PFSK-1 (cell line): ENCODE measurements around the gene IMPG1.

ENCODE experiments used
- FOXP2 ChIP-seq: optimal IDR thresholded peaks from 2 replicates; pipeline ENCODE3; 2011; ENCODE audit warnings: borderline replicate concordance, control low read depth, inconsistent platforms; ENCODE audit not compliant: insufficient read depth; ENCODE audit errors: extremely low read length, extremely low read depth
- POLR2AphosphoS5 ChIP-seq: IDR thresholded peaks from 2 replicates; pipeline ENCODE4 v1.6.1; 2012; ENCODE audit warnings: low read depth, mild to moderate bottlenecking, control low read depth, low read length, moderate library complexity
- SIN3A ChIP-seq: IDR thresholded peaks from 2 replicates; pipeline ENCODE4 v1.6.1; 2012; ENCODE audit warnings: mild to moderate bottlenecking, low read length, moderate library complexity, borderline replicate concordance; ENCODE audit not compliant: insufficient read depth
- TAF1 ChIP-seq: IDR thresholded peaks from 2 replicates; pipeline ENCODE4 v1.6.1; 2012; ENCODE audit warnings: low read length, control low read depth, borderline replicate concordance; ENCODE audit not compliant: insufficient read depth
- TF ChIP-seq, protein P1 (sequence below), 2 experiments: IDR thresholded peaks; 2 replicates each; pipeline versions ENCODE4 v1.6.1 to v1.8.0; 2011 to 2012; ENCODE audit warnings: low read depth in 2 of 2, low read length in 2 of 2, control low read depth in 1 of 2, inconsistent platforms in 1 of 2, mild to moderate bottlenecking in 1 of 2, moderate library complexity in 1 of 2; ENCODE audit not compliant: insufficient read depth in 1 of 2

Gene IMPG1

DNA sequence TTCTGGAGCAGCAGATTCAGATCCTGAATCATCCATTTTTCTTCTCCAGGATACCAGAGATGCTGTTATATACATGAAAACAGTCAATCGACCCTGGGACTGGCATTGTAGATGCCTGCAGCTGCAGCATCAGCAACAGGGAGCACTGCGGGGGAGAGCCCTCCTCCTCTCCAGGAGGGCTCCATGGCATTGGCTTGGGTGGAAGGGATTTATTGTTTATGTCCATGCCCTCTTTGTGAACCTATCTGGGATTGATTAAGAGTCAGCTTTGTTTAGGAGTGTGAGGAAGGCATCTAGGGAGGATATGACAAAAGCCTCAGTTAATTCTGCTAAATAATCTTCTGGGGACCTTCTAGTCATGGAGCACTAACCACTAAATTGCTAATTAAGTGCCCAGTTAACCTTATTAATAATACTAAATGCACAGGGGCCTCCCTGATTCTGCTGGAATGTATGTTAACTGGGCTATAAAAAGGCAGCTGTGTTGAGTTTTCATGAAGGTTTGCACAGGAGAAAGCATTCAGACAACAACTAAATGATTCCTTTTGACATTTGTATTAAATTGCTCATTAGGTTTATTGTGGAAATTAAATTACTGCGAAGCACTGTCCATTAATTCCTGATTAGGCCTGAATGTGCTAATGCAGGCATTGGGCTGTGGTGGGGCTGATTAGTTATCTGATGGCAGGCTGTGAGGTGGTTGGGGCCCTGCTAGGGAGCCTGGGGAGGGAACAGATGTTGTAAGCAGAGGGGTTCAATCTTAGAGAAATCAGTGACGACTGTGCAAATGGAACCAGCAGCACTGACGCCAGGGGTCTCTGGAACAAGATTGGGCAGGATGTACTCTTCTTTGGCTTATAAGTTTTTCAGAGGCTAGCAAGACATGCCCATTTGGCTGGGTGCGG is 57.6 kb downstream of the IMPG1 start:
- TF ChIP-seq SIN3A (no peak), TAF1 (no peak), FOXP2 (no peak), POLR2AphosphoS5 (no peak)
- TF ChIP-seq, protein P1, sequence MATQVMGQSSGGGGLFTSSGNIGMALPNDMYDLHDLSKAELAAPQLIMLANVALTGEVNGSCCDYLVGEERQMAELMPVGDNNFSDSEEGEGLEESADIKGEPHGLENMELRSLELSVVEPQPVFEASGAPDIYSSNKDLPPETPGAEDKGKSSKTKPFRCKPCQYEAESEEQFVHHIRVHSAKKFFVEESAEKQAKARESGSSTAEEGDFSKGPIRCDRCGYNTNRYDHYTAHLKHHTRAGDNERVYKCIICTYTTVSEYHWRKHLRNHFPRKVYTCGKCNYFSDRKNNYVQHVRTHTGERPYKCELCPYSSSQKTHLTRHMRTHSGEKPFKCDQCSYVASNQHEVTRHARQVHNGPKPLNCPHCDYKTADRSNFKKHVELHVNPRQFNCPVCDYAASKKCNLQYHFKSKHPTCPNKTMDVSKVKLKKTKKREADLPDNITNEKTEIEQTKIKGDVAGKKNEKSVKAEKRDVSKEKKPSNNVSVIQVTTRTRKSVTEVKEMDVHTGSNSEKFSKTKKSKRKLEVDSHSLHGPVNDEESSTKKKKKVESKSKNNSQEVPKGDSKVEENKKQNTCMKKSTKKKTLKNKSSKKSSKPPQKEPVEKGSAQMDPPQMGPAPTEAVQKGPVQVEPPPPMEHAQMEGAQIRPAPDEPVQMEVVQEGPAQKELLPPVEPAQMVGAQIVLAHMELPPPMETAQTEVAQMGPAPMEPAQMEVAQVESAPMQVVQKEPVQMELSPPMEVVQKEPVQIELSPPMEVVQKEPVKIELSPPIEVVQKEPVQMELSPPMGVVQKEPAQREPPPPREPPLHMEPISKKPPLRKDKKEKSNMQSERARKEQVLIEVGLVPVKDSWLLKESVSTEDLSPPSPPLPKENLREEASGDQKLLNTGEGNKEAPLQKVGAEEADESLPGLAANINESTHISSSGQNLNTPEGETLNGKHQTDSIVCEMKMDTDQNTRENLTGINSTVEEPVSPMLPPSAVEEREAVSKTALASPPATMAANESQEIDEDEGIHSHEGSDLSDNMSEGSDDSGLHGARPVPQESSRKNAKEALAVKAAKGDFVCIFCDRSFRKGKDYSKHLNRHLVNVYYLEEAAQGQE (IDR thresholded peaks at IDR 0.05; ENCODE audit: insufficient read depth in 1 of 2, low read depth in 2 of 2, low read length in 2 of 2) = no peak

DNA sequence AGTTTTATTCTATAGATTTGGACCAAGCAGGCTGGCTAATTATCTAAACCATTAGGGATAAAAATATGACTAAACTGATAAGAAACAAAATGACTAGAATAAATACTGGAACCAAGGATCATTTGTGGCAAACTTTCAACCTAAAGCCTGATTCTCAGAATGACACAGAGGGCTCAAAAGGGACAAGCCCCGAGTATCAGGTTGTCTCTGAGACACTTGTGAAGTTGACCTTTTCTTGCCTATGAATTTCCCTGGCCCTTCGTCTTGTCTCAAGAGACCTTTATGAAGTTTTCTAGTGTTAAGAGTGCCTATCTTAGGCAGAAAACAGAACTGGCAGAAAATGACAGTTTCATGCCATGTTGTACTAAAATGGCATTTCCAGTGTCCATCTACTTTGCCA is 68.3 kb downstream of the IMPG1 start:
- TF ChIP-seq POLR2AphosphoS5 (no peak), TAF1 (no peak), FOXP2 (no peak), SIN3A (no peak)
- TF ChIP-seq, protein P1 (IDR thresholded peaks at IDR 0.05; ENCODE audit: insufficient read depth in 1 of 2, low read depth in 2 of 2, low read length in 2 of 2) = no peak

DNA sequence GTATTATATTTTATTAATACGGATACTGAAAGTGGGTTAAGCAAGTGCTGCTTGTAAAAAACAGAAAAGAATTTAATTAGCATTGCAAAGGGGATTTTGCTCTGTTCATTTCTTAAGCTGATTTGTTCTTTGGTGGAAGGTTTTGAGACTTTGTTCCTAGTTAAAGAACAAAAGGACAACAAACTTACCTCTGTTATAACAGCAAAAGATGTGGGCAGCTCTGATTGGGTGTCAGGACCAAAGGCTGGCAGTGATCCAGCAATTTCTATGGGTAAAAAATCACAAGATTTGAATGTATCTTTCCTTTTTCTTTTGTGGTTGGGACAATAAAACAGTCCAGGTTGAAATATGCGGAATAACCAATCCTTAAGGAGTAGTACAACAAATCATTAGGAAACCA is 68.8 kb downstream of the IMPG1 start:
- TF ChIP-seq FOXP2 (no peak), TAF1 (no peak), POLR2AphosphoS5 (no peak), SIN3A (no peak)
- TF ChIP-seq, protein P1 (IDR thresholded peaks at IDR 0.05; ENCODE audit: insufficient read depth in 1 of 2, low read depth in 2 of 2, low read length in 2 of 2) = no peak

DNA sequence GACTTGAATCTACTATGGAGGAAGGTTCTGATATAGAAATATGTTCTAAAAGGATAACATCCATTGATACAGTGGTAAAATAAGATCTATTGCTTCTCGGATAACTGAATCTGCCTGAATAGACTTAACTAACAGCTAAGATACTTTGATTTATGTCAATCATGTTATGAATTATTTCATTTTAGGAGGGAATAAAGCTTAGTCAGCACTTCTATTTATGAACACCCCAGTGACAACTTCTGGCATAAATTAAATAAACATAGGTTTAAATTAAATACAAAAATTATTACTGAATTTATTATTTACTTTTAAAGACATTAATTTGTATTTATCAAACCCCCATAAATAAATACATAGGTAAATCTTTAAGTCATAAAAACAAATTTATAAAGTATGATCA is 69.3 kb downstream of the IMPG1 start:
- TF ChIP-seq POLR2AphosphoS5 (no peak), SIN3A (no peak), FOXP2 (no peak), TAF1 (no peak)
- TF ChIP-seq, protein P1 (IDR thresholded peaks at IDR 0.05; ENCODE audit: insufficient read depth in 1 of 2, low read depth in 2 of 2, low read length in 2 of 2) = no peak
